ENCODE data around the gene TSHR. TPM values are rescaled to one million over a fixed set of nuclear protein-coding genes. Genes with fewer than 3 reads are reported as not detected.

Gene TSHR
- total and polyA plus RNA-seq, 2 donors (not counting 3 experiments of a cell fraction or from before 2014, with no cell fraction given): not detected

GRCh38 chr14:80973931-80974641, 18.7 kb downstream of the TSHR start:
- Histone ChIP-seq H3K9me1 (replicated peaks; ENCODE audit: control insufficient read depth, extremely low read depth, insufficient read depth, low read length) (no peaks in the 10 kb centered on the region), H3K79me2 (ENCODE audit: control insufficient read depth, insufficient read depth, low read length) (no peaks in the 10 kb centered on the region), H3K27ac (ENCODE audit: insufficient read depth, low read depth, low read length) (no peak overlapping the region), H3K9ac (replicated peaks; ENCODE audit: extremely low read depth, insufficient read depth, low read length) (no peak overlapping the region), H3K4me2 (ENCODE audit: insufficient read depth, low read length) (no peak overlapping the region), H3K36me3 (ENCODE audit: control insufficient read depth in 2 of 2, extremely low read depth in 1 of 2, insufficient read depth in 2 of 2, low read length in 2 of 2) (no peaks in the 10 kb centered on the region), H3K4me3 (replicated peaks in 1 of 3; ENCODE audit: insufficient read depth in 1 of 3, low read depth in 1 of 3, low read length in 3 of 3) (no peak overlapping the region), H2AFZ (ENCODE audit: low read depth, low read length) (no peak overlapping the region), H3K27me3 (ENCODE audit: control insufficient read depth in 2 of 2, insufficient read depth in 2 of 2, low read length in 2 of 2) (peaks cover 0 to 4% of the 10 kb centered on the region in 2 experiments), H3K4me1 (ENCODE audit: control insufficient read depth, extremely low read depth, insufficient read depth, low read length) (no peaks in the 10 kb centered on the region), H4K20me1 (replicated peaks; ENCODE audit: control insufficient read depth, extremely low read depth, insufficient read depth, low read length) (no peaks in the 10 kb centered on the region), H3K9me3 (replicated peaks; ENCODE audit: control insufficient read depth, insufficient read depth, low read length) (no peaks in the 10 kb centered on the region)
- no TSS peak for BruUV-seq (replicated peaks)
- ChIA-PET POLR2A (no interaction called here), CTCF (interaction anchor here (0.8 to 4.7 kb wide), 4 partner anchors 13 to 23 kb away, joined by 3 to 27 read pairs (median 4); partner anchors contain the start of gene TSHR)
- FAIRE-seq (no peak), DNase-seq (ENCODE audit: low read depth, low spot score) (no peak)
- intact Hi-C loops (cut with micrococcal nuclease) (no loop called here), dilution Hi-C loops (cut with MboI; ENCODE audit: extremely low pct_ligation_motif_present, low sequenced_read_pairs) (no loop called here)
- TF ChIP-seq JUN (IDR thresholded peaks at IDR 0.05; ENCODE audit: borderline replicate concordance, insufficient read depth, insufficient read length, low read depth) (no peak), FOS (IDR thresholded peaks at IDR 0.05; ENCODE audit: borderline replicate concordance, insufficient read depth, low read length) (no peak), POLR2AphosphoS5 (IDR thresholded peaks at IDR 0.05; ENCODE audit: insufficient read depth, low read depth, low read length) (no peak), MYC (IDR thresholded peaks at IDR 0.05; ENCODE audit: low read depth, low read length) (no peak), EZH2 (IDR thresholded peaks at IDR 0.05; ENCODE audit: borderline replicate concordance, low read depth, low read length, severe bottlenecking) (no peak), GATA2 (IDR thresholded peaks at IDR 0.05; ENCODE audit: insufficient read depth, insufficient read length, low read depth, low read length) (no peak), CTCF (IDR thresholded peaks at IDR 0.05; ENCODE audit: extremely low read depth in 1 of 2, insufficient read depth in 1 of 2, low read depth in 1 of 2, low read length in 2 of 2) (no peak), POLR2A (IDR thresholded peaks at IDR 0.05; ENCODE audit: low read depth, low read length) (no peak), MAX (IDR thresholded peaks at IDR 0.05; ENCODE audit: insufficient read depth, insufficient read length) (no peak)
